HCT116 (cell line): ENCODE data around the gene TEX11. TPM values are rescaled to one million over a fixed set of nuclear protein-coding genes. Genes with fewer than 3 reads are reported as not detected.

ENCODE experiments used
- ATAC-seq: fragments of 200-7000 bp; cut with Tn5 transposase; 2 replicates; pipeline ENCODE4 v1.9.1; 2020; ENCODE audit warnings: mild to moderate bottlenecking, moderate library complexity
- BruUV-seq: library from RNA; stranded (reverse); fragments of 400-500 nt; replicated peaks from 2 replicates; lab custom pipeline; 2021; lab: Mats Ljungman, UMichigan
- CTCF ChIA-PET: fragments of 300-600 bp; sonication (Branson Sonifier 250); formaldehyde crosslinking; loops from one replicate; lab custom pipeline; 2021; ENCODE audit warnings: antibody characterized with exemption; lab: Charles Lee
- POLR2A ChIA-PET: fragments of 300-600, 350-600 bp; sonication (Branson Sonifier 250); formaldehyde crosslinking; loops from one replicate; lab custom pipeline; 2021; ENCODE audit warnings: antibody characterized with exemption; lab: Charles Lee
- RAD21 ChIA-PET, 2 experiments: fragments of 300-600 bp; sonication (Branson Sonifier 250); formaldehyde crosslinking; loops; one replicate each; lab custom pipeline; 2023; ENCODE audit warnings: low total read pairs in 2 of 2; ENCODE audit not compliant: uncharacterized antibody in 2 of 2, unreplicated experiment in 2 of 2, low non-redundant PET in 1 of 2; lab: Charles Lee
- DNase-seq: peaks from one replicate; pipeline ENCODE4 v3.0.0-alpha.2; 2010; ENCODE audit warnings: low read depth, low spot score
- H2AFZ ChIP-seq: fragments of 200-600 bp; shearing (Covaris generic), sonication (generic); 2 replicates; pipeline ENCODE4 v1.6.1; 2017; ENCODE audit warnings: low read depth, mixed run types, mixed read lengths, antibody characterized with exemption, low read length; ENCODE audit not compliant: poor library complexity, severe bottlenecking
- H3K27ac ChIP-seq: 2 replicates; pipeline ENCODE4 v1.5.1; 2012; ENCODE audit warnings: low read depth, low read length
- H3K27me3 ChIP-seq: fragments of 200-600 bp; sonication (generic); 2 replicates; pipeline ENCODE4 v1.6.1; 2016; ENCODE audit warnings: mixed run types, low read length, mixed read lengths; ENCODE audit not compliant: insufficient read depth
- H3K36me3 ChIP-seq, 2 experiments: fragments of 200-500 bp in 1 of 2; fragments of 200-600 bp in 1 of 2; sonication (Bioruptor generic) in 1 of 2; sonication (generic) in 1 of 2; 2 replicates each; pipeline versions ENCODE4 v1.5.1 to v1.6.1; 2014 to 2016; ENCODE audit warnings: low read length in 2 of 2, inconsistent platforms in 1 of 2, mixed read lengths in 1 of 2, mixed run types in 1 of 2; ENCODE audit not compliant: insufficient read depth in 2 of 2, control insufficient read depth in 1 of 2
- H3K4me1 ChIP-seq, 2 experiments: fragments of 200-600 bp in 1 of 2; sonication (generic) in 1 of 2; 2 replicates each; pipeline versions ENCODE4 v1.5.1 to v1.6.1; 2012 to 2017; ENCODE audit warnings: low read length in 2 of 2, inconsistent platforms in 1 of 2, mild to moderate bottlenecking in 1 of 2, mixed read lengths in 1 of 2, mixed run types in 1 of 2, moderate library complexity in 1 of 2; ENCODE audit not compliant: insufficient read depth in 2 of 2, control insufficient read depth in 1 of 2
- H3K4me2 ChIP-seq: fragments of 200-600 bp; sonication (generic); 2 replicates; pipeline ENCODE4 v1.6.1; 2017; ENCODE audit warnings: mixed run types, low read length, mixed read lengths
- H3K4me3 ChIP-seq, 2 experiments: fragments of 200-600 bp in 1 of 2; sonication (generic) in 1 of 2; replicated peaks in 1 of 2; 2 replicates each; pipeline ENCODE4 v1.5.1; 2011 to 2016; ENCODE audit warnings: low read length in 2 of 2, control low read depth in 1 of 2, low read depth in 1 of 2, mild to moderate bottlenecking in 1 of 2, mixed read lengths in 1 of 2, mixed run types in 1 of 2
- H3K79me2 ChIP-seq: fragments of 200-600 bp; sonication (generic); 2 replicates; pipeline ENCODE4 v1.6.1; 2017; ENCODE audit warnings: mild to moderate bottlenecking, mixed run types, low read length, moderate library complexity, mixed read lengths; ENCODE audit not compliant: insufficient read depth
- H3K9ac ChIP-seq: fragments of 200-600 bp; sonication (generic); 2 replicates; pipeline ENCODE4 v1.6.1; 2016; ENCODE audit warnings: low read length, mixed read lengths
- H3K9me2 ChIP-seq: fragments of 200-600 bp; sonication (generic), shearing (Covaris generic); 2 replicates; pipeline ENCODE4 v1.6.1; 2017; ENCODE audit warnings: mixed run types, mild to moderate bottlenecking, moderate library complexity; ENCODE audit not compliant: insufficient read depth
- H3K9me3 ChIP-seq, 2 experiments: fragments of 200-500 bp in 1 of 2; fragments of 200-600 bp in 1 of 2; sonication (Bioruptor generic) in 1 of 2; sonication (generic) in 1 of 2; 2 replicates each; pipeline ENCODE4 v1.6.1; 2014 to 2017; ENCODE audit warnings: low read length in 2 of 2, mixed read lengths in 2 of 2, inconsistent platforms in 1 of 2, low read depth in 1 of 2, mild to moderate bottlenecking in 1 of 2, mixed run types in 1 of 2, moderate library complexity in 1 of 2; ENCODE audit not compliant: control insufficient read depth in 1 of 2, insufficient read depth in 1 of 2
- H4K20me1 ChIP-seq: fragments of 200-600 bp; sonication (generic), shearing (Covaris generic); 2 replicates; pipeline ENCODE4 v1.6.1; 2017; ENCODE audit warnings: mixed run types, mild to moderate bottlenecking, moderate library complexity; ENCODE audit not compliant: insufficient read depth
- ATF3 ChIP-seq: IDR thresholded peaks from 2 replicates; pipeline ENCODE4 v1.6.1; 2012
- CBX3 ChIP-seq: IDR thresholded peaks from 2 replicates; pipeline ENCODE4 v1.6.1; 2012; ENCODE audit warnings: low read depth
- CEBPB ChIP-seq: IDR thresholded peaks from 2 replicates; pipeline ENCODE4 v1.6.1; 2012; ENCODE audit warnings: low read depth
- EGR1 ChIP-seq: IDR thresholded peaks from 2 replicates; pipeline ENCODE4 v1.6.1; 2012; ENCODE audit warnings: low read depth
- ELF1 ChIP-seq: IDR thresholded peaks from 2 replicates; pipeline ENCODE4 v1.6.1; 2012; ENCODE audit warnings: low read depth, borderline replicate concordance
- EZH2 ChIP-seq: fragments of 200-600 bp; sonication (generic); IDR thresholded peaks from 2 replicates; pipeline ENCODE4 v1.6.1; 2017; ENCODE audit warnings: antibody characterized with exemption, mixed run types
- JUND ChIP-seq: IDR thresholded peaks from 2 replicates; pipeline ENCODE4 v1.6.1; 2012
- POLR2A ChIP-seq: IDR thresholded peaks from 2 replicates; pipeline ENCODE4 v1.7.0; 2011; ENCODE audit warnings: borderline replicate concordance; ENCODE audit not compliant: insufficient read depth, insufficient read length; ENCODE audit errors: extremely low read depth
- POLR2AphosphoS5 ChIP-seq: IDR thresholded peaks from 2 replicates; pipeline ENCODE4 v1.6.1; 2011; ENCODE audit warnings: mild to moderate bottlenecking, low read depth, low read length, moderate library complexity
- RAD21 ChIP-seq: IDR thresholded peaks from 2 replicates; pipeline ENCODE4 v1.6.1; 2012; ENCODE audit warnings: low read depth, mild to moderate bottlenecking
- REST ChIP-seq: IDR thresholded peaks from 2 replicates; pipeline ENCODE4 v1.6.1; 2012; ENCODE audit warnings: low read depth
- SIN3A ChIP-seq: IDR thresholded peaks from 2 replicates; pipeline ENCODE4 v1.6.1; 2012; ENCODE audit warnings: low read depth
- SP1 ChIP-seq: IDR thresholded peaks from 2 replicates; pipeline ENCODE4 v1.6.1; 2012; ENCODE audit warnings: low read depth
- SRF ChIP-seq: IDR thresholded peaks from 2 replicates; pipeline ENCODE4 v1.6.1; 2012; ENCODE audit warnings: low read depth
- TCF7L2 ChIP-seq: IDR thresholded peaks from 2 replicates; pipeline ENCODE4 v1.7.0; 2011; ENCODE audit warnings: borderline replicate concordance, inconsistent platforms; ENCODE audit not compliant: insufficient read depth, insufficient read length; ENCODE audit errors: extremely low read depth
- ZFX ChIP-seq: fragments of 450-650 bp; IDR thresholded peaks from 2 replicates; pipeline ENCODE4 v1.6.1; 2017
- ZNF274 ChIP-seq: fragments of 200-500 bp; sonication (Bioruptor generic); IDR thresholded peaks from 2 replicates; pipeline ENCODE4 v1.6.1; 2014; ENCODE audit warnings: mild to moderate bottlenecking, low read depth, low read length, inconsistent platforms
- intact Hi-C: fragments of 100-400 bp; cut with micrococcal nuclease; formaldehyde crosslinking; loops from 2 replicates; pipeline ENCODE4 v1.10.0; 2022
- total RNA-seq: library from RNA; stranded (reverse); gene quantifications from one replicate; pipeline ENCODE4 v1.2.1, GENCODE V29; 2021; ENCODE audit not compliant: unreplicated experiment
- TF ChIP-seq, protein P1 (sequence below): IDR thresholded peaks from 2 replicates; pipeline ENCODE4 v1.6.1; 2012

TEX11 gene
- total RNA-seq, 1 experiment from 2014 or later: 0.10 TPM

DNA sequence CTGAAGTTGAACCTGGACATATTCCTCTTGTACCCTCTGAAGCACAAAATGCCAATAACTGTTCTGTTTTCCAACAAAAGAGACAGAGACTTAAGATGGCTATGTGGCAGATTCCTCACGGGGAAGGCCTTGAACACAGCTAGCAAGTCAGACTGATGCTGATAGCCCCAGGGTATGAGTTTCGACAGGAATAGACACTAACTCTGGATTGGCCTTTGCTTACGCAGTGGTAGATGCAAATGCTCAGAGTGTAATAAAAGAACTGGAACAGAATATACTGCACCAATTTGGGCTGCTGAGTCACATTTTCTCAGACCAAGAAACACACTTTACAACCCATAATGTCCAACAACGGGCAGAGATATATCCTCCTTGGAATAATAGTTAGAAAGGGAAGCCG lies 290.0 kb downstream of the TEX11 start:
- Histone ChIP-seq H3K4me3 (no peak overlapping the region), H3K79me2 (no peaks in the 10 kb centered on the region), H3K9ac (no peak overlapping the region), H3K27ac (no peak overlapping the region), H4K20me1 (no peaks in the 10 kb centered on the region), H3K4me1 (no peaks in the 10 kb centered on the region), H3K4me2 (no peak overlapping the region), H2AFZ (no peak overlapping the region), H3K9me2 (no peaks in the 10 kb centered on the region), H3K36me3 (no peaks in the 10 kb centered on the region), H3K27me3 (no peaks in the 10 kb centered on the region), H3K9me3 (no peaks in the 10 kb centered on the region)
- DNase-seq: no peak
- ChIA-PET POLR2A (no interaction called here), RAD21 (no interaction called here), CTCF (no interaction called here)
- TF ChIP-seq POLR2AphosphoS5 (no peak), ZNF274 (no peak), CBX3 (no peak), TCF7L2 (no peak), SP1 (no peak), SIN3A (no peak)
- TF ChIP-seq, protein P1, sequence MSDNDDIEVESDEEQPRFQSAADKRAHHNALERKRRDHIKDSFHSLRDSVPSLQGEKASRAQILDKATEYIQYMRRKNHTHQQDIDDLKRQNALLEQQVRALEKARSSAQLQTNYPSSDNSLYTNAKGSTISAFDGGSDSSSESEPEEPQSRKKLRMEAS: no peak
- no peak for ATAC-seq
- no TSS peak for BruUV-seq
- intact Hi-C loops: no loop called here

- Histone ChIP-seq H3K27ac (no peak overlapping the region), H3K36me3 (no peaks in the 10 kb centered on the region), H2AFZ (no peak overlapping the region), H3K4me1 (no peaks in the 10 kb centered on the region), H3K9ac (no peak overlapping the region), H4K20me1 (no peaks in the 10 kb centered on the region), H3K79me2 (no peaks in the 10 kb centered on the region), H3K4me2 (no peak overlapping the region), H3K9me3 (no peaks in the 10 kb centered on the region), H3K27me3 (no peaks in the 10 kb centered on the region), H3K9me2 (no peaks in the 10 kb centered on the region), H3K4me3 (no peak overlapping the region)
- intact Hi-C loops: no loop called here
- POLR2A ChIA-PET: no interaction called here
- CTCF ChIA-PET: no interaction called here
- BruUV-seq: no TSS peak
- RAD21 ChIA-PET: no interaction called here
- TF ChIP-seq ZFX (no peak), ZNF274 (no peak), EZH2 (no peak), SIN3A (no peak), JUND (no peak), POLR2AphosphoS5 (no peak), ELF1 (no peak), SRF (no peak), TCF7L2 (no peak), REST (no peak), EGR1 (no peak), RAD21 (no peak), CEBPB (no peak), POLR2A (no peak), ATF3 (no peak), SP1 (no peak)
- TF ChIP-seq, protein P1: no peak
- DNase-seq: no peak
- no peak for ATAC-seq
Measured at GRCh38 chrX:70613295-70613694, 295.2 kb downstream of the TEX11 start.
